Measurements from ENCODE around the gene SMAD3.

GRCh38 chr15:67175643-67176071 is 110.3 kb downstream of the SMAD3 start:
- TF ChIP-seq POLR2A (IDR thresholded peaks at IDR 0.05; ENCODE audit: low read length): no peak
- TF ChIP-seq GATA1 (IDR thresholded peaks at IDR 0.05; ENCODE audit: low read depth, low read length): no peak

All from erythroblast (primary cell).